GM12878 (cell line): ENCODE results near the gene MAST3. TPM values are rescaled to one million over a fixed set of nuclear protein-coding genes. Genes with fewer than 3 reads are reported as not detected.

Experiments used
- CBFB ChIP-seq: IDR thresholded peaks from 2 replicates; pipeline ENCODE4 v1.6.1; 2016; ENCODE audit warnings: antibody characterized with exemption, low read depth
- CEBPB ChIP-seq, 2 experiments: fragments of 150-350 bp in 1 of 2; IDR thresholded peaks; 2 replicates each; pipeline ENCODE4 v1.6.1; 2012 to 2014; ENCODE audit warnings: low read depth in 2 of 2, low read length in 2 of 2, borderline replicate concordance in 1 of 2, inconsistent platforms in 1 of 2
- EED ChIP-seq: sonication (generic); IDR thresholded peaks from 2 replicates; pipeline ENCODE4 v1.6.1; 2016; ENCODE audit warnings: antibody characterized with exemption, low read depth
- ETV6 ChIP-seq, 2 experiments: fragments of 450-650 bp in 1 of 2; IDR thresholded peaks in 1 of 2; conservative IDR thresholded peaks in 1 of 2; 2 replicates each; pipeline ENCODE4 v1.6.1; 2014; ENCODE audit warnings: antibody characterized with exemption in 1 of 2, borderline replicate concordance in 1 of 2, low read depth in 1 of 2, mild to moderate bottlenecking in 1 of 2, moderate library complexity in 1 of 2
- JUNB ChIP-seq: IDR thresholded peaks from 2 replicates; pipeline ENCODE4 v1.6.1; 2016; ENCODE audit warnings: antibody characterized with exemption, mild to moderate bottlenecking
- KAT2A ChIP-seq: conservative IDR thresholded peaks from 2 replicates; pipeline ENCODE4 v1.6.1; 2011; ENCODE audit warnings: low read depth, low read length; ENCODE audit not compliant: control insufficient read depth
- KLF5 ChIP-seq: fragments of 450-650 bp; IDR thresholded peaks from 2 replicates; pipeline ENCODE4 v1.6.1; 2014; ENCODE audit warnings: mild to moderate bottlenecking; ENCODE audit not compliant: partially characterized antibody
- MTA2 ChIP-seq: fragments of 450-650 bp; IDR thresholded peaks from 2 replicates; pipeline ENCODE4 v1.6.1; 2016; ENCODE audit warnings: low read depth, mild to moderate bottlenecking, moderate library complexity
- MYC ChIP-seq: IDR thresholded peaks from 2 replicates; pipeline ENCODE4 v1.6.1; 2011; ENCODE audit warnings: mild to moderate bottlenecking, low read length, moderate library complexity, inconsistent platforms; ENCODE audit not compliant: insufficient read depth, insufficient replicate concordance, insufficient read length, severe bottlenecking
- POU2F2 ChIP-seq: IDR thresholded peaks from 3 replicates; pipeline ENCODE4 v1.6.1; 2011; ENCODE audit warnings: low read depth, mild to moderate bottlenecking, low read length, borderline replicate concordance
- PRDM15 ChIP-seq: fragments of 450-650 bp; formaldehyde crosslinking; IDR thresholded peaks from 2 replicates; pipeline ENCODE4 v1.4.0; 2020; ENCODE audit warnings: mild to moderate bottlenecking, moderate library complexity
- RAD21 ChIP-seq: IDR thresholded peaks from 2 replicates; pipeline ENCODE4 v1.6.1; 2011; ENCODE audit warnings: mild to moderate bottlenecking, low read depth, low read length, moderate library complexity; ENCODE audit not compliant: insufficient read depth
- SMAD1 ChIP-seq: fragments of 450-650 bp; IDR thresholded peaks from 2 replicates; pipeline ENCODE4 v1.6.1; 2018; ENCODE audit warnings: mild to moderate bottlenecking, low read depth; ENCODE audit not compliant: partially characterized antibody
- SMARCA5 ChIP-seq: fragments of 450-650 bp; IDR thresholded peaks from 2 replicates; pipeline ENCODE4 v1.6.1; 2017; ENCODE audit warnings: mild to moderate bottlenecking
- SPI1 ChIP-seq: IDR thresholded peaks from 2 replicates; pipeline ENCODE4 v1.6.1; 2011; ENCODE audit warnings: low read depth, mild to moderate bottlenecking, low read length, moderate library complexity, borderline replicate concordance; ENCODE audit not compliant: insufficient read depth
- SREBF1 ChIP-seq: IDR thresholded peaks from 2 replicates; pipeline ENCODE4 v1.6.1; 2012; ENCODE audit warnings: mild to moderate bottlenecking, low read length
- TARDBP ChIP-seq: IDR thresholded peaks from 2 replicates; pipeline ENCODE4 v1.6.1; 2016; ENCODE audit warnings: borderline replicate concordance
- TBL1XR1 ChIP-seq: IDR thresholded peaks from 2 replicates; pipeline ENCODE4 v1.6.1; 2012; ENCODE audit warnings: low read depth, low read length, improper control_type of control experiment
- TCF3 ChIP-seq: IDR thresholded peaks from 2 replicates; pipeline ENCODE4 v1.6.1; 2012; ENCODE audit warnings: low read depth, mild to moderate bottlenecking, low read length, borderline replicate concordance; ENCODE audit not compliant: insufficient read depth
- USF1 ChIP-seq: IDR thresholded peaks from 2 replicates; pipeline ENCODE4 v1.6.1; 2011; ENCODE audit warnings: borderline replicate concordance, low read depth, mild to moderate bottlenecking, moderate library complexity, mixed read lengths, low read length; ENCODE audit not compliant: insufficient read depth; ENCODE audit errors: extremely low read length
- ZSCAN29 ChIP-seq: fragments of 450-650 bp; IDR thresholded peaks from 2 replicates; pipeline ENCODE4 v1.6.1; 2017; ENCODE audit warnings: mild to moderate bottlenecking, moderate library complexity
- polyA plus RNA-seq, 11 experiments: library from polyadenylated mRNA; depleted of rRNA in 4 of 11; unstranded in 6 of 11; stranded (reverse) in 5 of 11; fragments of >200 nt; fragmentation: Nextera tagmentation in 4 of 11; fragmentation: Illumina TruSeq in 1 of 11; extraction: Ambion mirVana in 4 of 11; extraction: Trizol in 1 of 11; gene quantifications; 1 replicate in 1 of 11; 2 replicates in 10 of 11; pipeline versions ENCODE4 v1.2.1 to v1.2.3, GENCODE V29; 2011 to 2016; ENCODE audit warnings: inconsistent platforms in 2 of 11, missing spikeins in 2 of 11, low read depth in 1 of 11
- total RNA-seq, 4 experiments: library from RNA; depleted of rRNA in 3 of 4; stranded (reverse); fragments of >200 nt in 3 of 4; fragmentation: Illumina TruSeq in 1 of 4; extraction: Trizol in 1 of 4; gene quantifications; 2 replicates each; pipeline versions ENCODE4 v1.2.1 to v1.2.3, GENCODE V29; 2013 to 2021
- TF ChIP-seq, protein P1 (sequence below): fragments of 450-650 bp; IDR thresholded peaks from 2 replicates; pipeline ENCODE4 v1.6.1; 2016; ENCODE audit warnings: mild to moderate bottlenecking, moderate library complexity, borderline replicate concordance

Gene MAST3
- total and polyA plus RNA-seq, 10 of the 15 experiments (the other 5 are each of a cell fraction or from before 2014, with no cell fraction given): 3.0 to 22.2 (median 7.5) TPM

GRCh38 chr19:18091217-18091608 lies 6.4 kb upstream of the MAST3 start (continued):
- TF ChIP-seq ETV6 (conservative IDR thresholded peaks at IDR 0.05 in 1 of 2, IDR thresholded peaks at IDR 0.05 in 1 of 2; ENCODE audit: borderline replicate concordance in 1 of 2, low read depth in 1 of 2) (peak in 1 of 2 experiments; percentile 87; a peak in 2 of 4 replicates), PRDM15 (CRISPR knock-in tag) (no peak), SREBF1 (no peak), CBFB (no peak), MTA2 (peak; percentile 58; the same call in 1 of the 2 replicates), USF1 (peak; percentile 74), TBL1XR1 (peak; percentile 51; the same call in 1 of the 2 replicates), KAT2A (no peak), TCF3 (no peak), RAD21 (no peak), ZSCAN29 (no peak), SMARCA5 (peak; percentile 15; the same call in 1 of the 2 replicates), SPI1 (peak; percentile 58), SMAD1 (no peak), KLF5 (peak; percentile 43), POU2F2 (no peak), JUNB (no peak), TARDBP (no peak), MYC (no peak), EED (peak; percentile 49; the same call in 1 of the 2 replicates), CEBPB (IDR thresholded peaks at IDR 0.05; ENCODE audit: borderline replicate concordance in 1 of 2, low read depth in 2 of 2, low read length in 2 of 2) (no peak)
- TF ChIP-seq, protein P1, sequence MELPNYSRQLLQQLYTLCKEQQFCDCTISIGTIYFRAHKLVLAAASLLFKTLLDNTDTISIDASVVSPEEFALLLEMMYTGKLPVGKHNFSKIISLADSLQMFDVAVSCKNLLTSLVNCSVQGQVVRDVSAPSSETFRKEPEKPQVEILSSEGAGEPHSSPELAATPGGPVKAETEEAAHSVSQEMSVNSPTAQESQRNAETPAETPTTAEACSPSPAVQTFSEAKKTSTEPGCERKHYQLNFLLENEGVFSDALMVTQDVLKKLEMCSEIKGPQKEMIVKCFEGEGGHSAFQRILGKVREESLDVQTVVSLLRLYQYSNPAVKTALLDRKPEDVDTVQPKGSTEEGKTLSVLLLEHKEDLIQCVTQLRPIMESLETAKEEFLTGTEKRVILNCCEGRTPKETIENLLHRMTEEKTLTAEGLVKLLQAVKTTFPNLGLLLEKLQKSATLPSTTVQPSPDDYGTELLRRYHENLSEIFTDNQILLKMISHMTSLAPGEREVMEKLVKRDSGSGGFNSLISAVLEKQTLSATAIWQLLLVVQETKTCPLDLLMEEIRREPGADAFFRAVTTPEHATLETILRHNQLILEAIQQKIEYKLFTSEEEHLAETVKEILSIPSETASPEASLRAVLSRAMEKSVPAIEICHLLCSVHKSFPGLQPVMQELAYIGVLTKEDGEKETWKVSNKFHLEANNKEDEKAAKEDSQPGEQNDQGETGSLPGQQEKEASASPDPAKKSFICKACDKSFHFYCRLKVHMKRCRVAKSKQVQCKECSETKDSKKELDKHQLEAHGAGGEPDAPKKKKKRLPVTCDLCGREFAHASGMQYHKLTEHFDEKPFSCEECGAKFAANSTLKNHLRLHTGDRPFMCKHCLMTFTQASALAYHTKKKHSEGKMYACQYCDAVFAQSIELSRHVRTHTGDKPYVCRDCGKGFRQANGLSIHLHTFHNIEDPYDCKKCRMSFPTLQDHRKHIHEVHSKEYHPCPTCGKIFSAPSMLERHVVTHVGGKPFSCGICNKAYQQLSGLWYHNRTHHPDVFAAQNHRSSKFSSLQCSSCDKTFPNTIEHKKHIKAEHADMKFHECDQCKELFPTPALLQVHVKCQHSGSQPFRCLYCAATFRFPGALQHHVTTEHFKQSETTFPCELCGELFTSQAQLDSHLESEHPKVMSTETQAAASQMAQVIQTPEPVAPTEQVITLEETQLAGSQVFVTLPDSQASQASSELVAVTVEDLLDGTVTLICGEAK: no peak
